GM23338 (cell line): ENCODE data around the gene NPAS2. TPM values are rescaled to one million over a fixed set of nuclear protein-coding genes. Genes with fewer than 3 reads are reported as not detected.

ENCODE experiments used
- ATAC-seq: fragments of 200-7000 bp; cut with Tn5 transposase; 3 replicates; pipeline ENCODE4 v1.9.1; 2020
- DNase-seq: peaks from one replicate; pipeline ENCODE4 v3.0.0-alpha.2; 2015; ENCODE audit warnings: low spot score
- H2AFZ ChIP-seq: fragments of 200-600 bp; sonication (generic); 2 replicates; pipeline ENCODE4 v1.8.0; 2016; ENCODE audit warnings: antibody characterized with exemption, mild to moderate bottlenecking, moderate library complexity
- H3F3A ChIP-seq: fragments of 200-600 bp; sonication (generic); replicated peaks from 2 replicates; pipeline ENCODE4 v1.8.0; 2017; ENCODE audit warnings: antibody characterized with exemption, mixed run types, low read depth
- H3K27ac ChIP-seq: fragments of 200-600 bp; sonication (generic); 2 replicates; pipeline ENCODE4 v1.6.1; 2016; ENCODE audit warnings: low read depth
- H3K27me3 ChIP-seq: fragments of 200-600 bp; sonication (generic); 2 replicates; pipeline ENCODE4 v1.8.0; 2016; ENCODE audit warnings: mild to moderate bottlenecking, mixed run types, moderate library complexity; ENCODE audit not compliant: insufficient read depth
- H3K36me3 ChIP-seq: fragments of 200-600 bp; sonication (generic); 2 replicates; pipeline ENCODE4 v1.8.0; 2016; ENCODE audit warnings: mild to moderate bottlenecking; ENCODE audit not compliant: insufficient read depth
- H3K4me1 ChIP-seq: fragments of 200-600 bp; sonication (generic); 2 replicates; pipeline ENCODE4 v1.8.0; 2016; ENCODE audit warnings: mild to moderate bottlenecking, moderate library complexity; ENCODE audit not compliant: insufficient read depth
- H3K4me2 ChIP-seq: fragments of 200-600 bp; sonication (generic); 2 replicates; pipeline ENCODE4 v1.7.1; 2017; ENCODE audit warnings: mixed run types
- H3K4me3 ChIP-seq: fragments of 200-600 bp; sonication (generic); 2 replicates; pipeline ENCODE4 v1.6.1; 2016; ENCODE audit warnings: mixed run types
- H3K79me2 ChIP-seq: fragments of 200-600 bp; sonication (generic); replicated peaks from 2 replicates; pipeline ENCODE4 v1.8.0; 2017; ENCODE audit warnings: mild to moderate bottlenecking; ENCODE audit not compliant: insufficient read depth
- H3K9me2 ChIP-seq: fragments of 200-600 bp; sonication (generic); 2 replicates; pipeline ENCODE4 v1.8.0; 2017; ENCODE audit not compliant: insufficient read depth
- H4K20me1 ChIP-seq: fragments of 200-600 bp; sonication (generic); replicated peaks from 2 replicates; pipeline ENCODE4 v1.8.0; 2017; ENCODE audit warnings: mild to moderate bottlenecking; ENCODE audit not compliant: insufficient read depth
- H3K27ac Mint-ChIP-seq: 2 replicates; pipeline ENCODE4 v1.8.0; 2020; ENCODE audit warnings: inconsistent platforms, mild to moderate bottlenecking, moderate library complexity, mixed read lengths
- H3K27me3 Mint-ChIP-seq: 3 replicates; pipeline ENCODE4 v1.8.0; 2022; ENCODE audit warnings: low read depth, mild to moderate bottlenecking, moderate library complexity, mixed read lengths, inconsistent platforms; ENCODE audit not compliant: insufficient read depth, poor library complexity
- H3K36me3 Mint-ChIP-seq: 3 replicates; pipeline ENCODE4 v1.8.0; 2021; ENCODE audit warnings: low read depth, mild to moderate bottlenecking, inconsistent platforms, moderate library complexity, mixed read lengths
- H3K4me1 Mint-ChIP-seq: 3 replicates; pipeline ENCODE4 v1.8.0; 2020; ENCODE audit warnings: mild to moderate bottlenecking, inconsistent platforms, mixed read lengths
- H3K4me3 Mint-ChIP-seq: 3 replicates; pipeline ENCODE4 v1.8.0; 2021; ENCODE audit warnings: moderate library complexity, mild to moderate bottlenecking, inconsistent platforms, mixed read lengths
- H3K9me3 Mint-ChIP-seq: 3 replicates; pipeline ENCODE4 v1.8.0; 2020; ENCODE audit warnings: moderate library complexity, mild to moderate bottlenecking, inconsistent platforms, mixed read lengths
- CREB1 ChIP-seq: fragments of 250-450 bp; sonication (Bioruptor Pico); IDR thresholded peaks from 2 replicates; pipeline ENCODE4 v1.5.0; 2020; ENCODE audit warnings: low read depth, mild to moderate bottlenecking, moderate library complexity
- CTCF ChIP-seq, 2 experiments: fragments of 200-600 bp in 1 of 2; sonication (generic) in 1 of 2; conservative IDR thresholded peaks; 2 replicates each; pipeline versions ENCODE4 v1.5.1 to v1.6.1; 2016 to 2017; ENCODE audit warnings: antibody characterized with exemption in 2 of 2, low read depth in 2 of 2, mild to moderate bottlenecking in 2 of 2, moderate library complexity in 1 of 2
- ETS1 ChIP-seq: IDR thresholded peaks from 2 replicates; pipeline ENCODE4 v1.6.1; 2016; ENCODE audit warnings: antibody characterized with exemption
- EZH2 ChIP-seq: fragments of 200-600 bp; sonication (generic); IDR thresholded peaks from one replicate; pipeline ENCODE4 v1.8.0; 2017; ENCODE audit warnings: antibody characterized with exemption, mild to moderate bottlenecking, low read depth; ENCODE audit not compliant: unreplicated experiment
- EZH2phosphoT487 ChIP-seq: fragments of 200-600 bp; sonication (generic); IDR thresholded peaks from one replicate; pipeline ENCODE4 v1.8.1; 2018; ENCODE audit warnings: antibody characterized with exemption; ENCODE audit not compliant: unreplicated experiment
- JUNB ChIP-seq: IDR thresholded peaks from one replicate; pipeline ENCODE4 v1.6.1; 2016; ENCODE audit warnings: antibody characterized with exemption; ENCODE audit not compliant: unreplicated experiment
- NANOG ChIP-seq: IDR thresholded peaks from 2 replicates; pipeline ENCODE4 v1.6.1; 2016; ENCODE audit warnings: antibody characterized with exemption, borderline replicate concordance
- POLR2AphosphoS5 ChIP-seq: IDR thresholded peaks from 2 replicates; pipeline ENCODE4 v1.6.1; 2016; ENCODE audit warnings: antibody characterized with exemption, low read depth
- REST ChIP-seq: IDR thresholded peaks from one replicate; pipeline ENCODE4 v1.6.1; 2018; ENCODE audit warnings: antibody characterized with exemption; ENCODE audit not compliant: unreplicated experiment
- STAT1 ChIP-seq: IDR thresholded peaks from one replicate; pipeline ENCODE4 v1.6.1; 2016; ENCODE audit warnings: antibody characterized with exemption; ENCODE audit not compliant: unreplicated experiment
- ZNF114 ChIP-seq: fragments of 250-450 bp; sonication (Bioruptor Pico); IDR thresholded peaks from 2 replicates; pipeline ENCODE4 v1.5.0; 2020; ENCODE audit warnings: mild to moderate bottlenecking, moderate library complexity
- ZNF331 ChIP-seq: fragments of 250-450 bp; sonication (Bioruptor Pico); IDR thresholded peaks from 2 replicates; pipeline ENCODE4 v1.5.0; 2020; ENCODE audit warnings: low read depth, mild to moderate bottlenecking, moderate library complexity
- ZNF462 ChIP-seq: fragments of 250-450 bp; sonication (Bioruptor Pico); IDR thresholded peaks from 2 replicates; pipeline ENCODE4 v1.5.0; 2020; ENCODE audit warnings: mild to moderate bottlenecking, moderate library complexity
- polyA plus RNA-seq: library from polyadenylated mRNA; unstranded; fragments of >200 nt; fragmentation: Nextera tagmentation; extraction: Ambion mirVana; gene quantifications from 2 replicates; pipeline ENCODE4 v1.2.1, GENCODE V29; 2016
- total RNA-seq: library from RNA; depleted of rRNA; stranded (reverse); fragments of >200 nt; shearing (Covaris generic); gene quantifications from 2 replicates; pipeline ENCODE4 v1.2.3, GENCODE V29; 2014

Gene NPAS2
- total and polyA plus RNA-seq, 2 experiments from 2014 or later = 0.56 to 1.1 TPM

- Mint-ChIP-seq H3K36me3 (no peaks in the 10 kb centered on the region), H3K4me3 (no peak overlapping the region), H3K27ac (no peak overlapping the region), H3K9me3 (no peaks in the 10 kb centered on the region), H3K27me3 (peaks cover 2% of the 10 kb centered on the region), H3K4me1 (peaks cover 9% of the 10 kb centered on the region)
- no peaks in the 10 kb centered on the region for H3K27me3 ChIP-seq
- no peak overlapping the region for H3K4me3 ChIP-seq
- no peak overlapping the region for H3K4me2 ChIP-seq
- ATAC-seq = no peak
- no peak for TF ChIP-seq NANOG
- TF ChIP-seq CREB1 = no peak
- no peak for TF ChIP-seq ZNF462 (CRISPR knock-in tag)
- no peak for TF ChIP-seq ETS1
- no peak for TF ChIP-seq ZNF114
- no peak for TF ChIP-seq JUNB
- no peak for TF ChIP-seq STAT1
- no peak for TF ChIP-seq POLR2AphosphoS5
- TF ChIP-seq CTCF (conservative IDR thresholded peaks at IDR 0.05; ENCODE audit: low read depth in 2 of 2) = no peak
- no peak for TF ChIP-seq EZH2phosphoT487
- no peak for TF ChIP-seq ZNF331
- no peak for TF ChIP-seq REST
- TF ChIP-seq EZH2 = no peak
- no peaks in the 10 kb centered on the region for H3K79me2 ChIP-seq
- H4K20me1 ChIP-seq = no peaks in the 10 kb centered on the region
- no peaks in the 10 kb centered on the region for H3K4me1 ChIP-seq
- H3K36me3 ChIP-seq = no peaks in the 10 kb centered on the region
- H3F3A ChIP-seq = no peaks in the 10 kb centered on the region
- no peak overlapping the region for H2AFZ ChIP-seq
- H3K27ac ChIP-seq = no peak overlapping the region
- no peak for DNase-seq
- H3K9me2 ChIP-seq = peaks cover 8% of the 10 kb centered on the region; the same call in 1 of the 2 replicates
These were observed 142.6 kb downstream of the NPAS2 start for GRCh38 chr2:100962366-100963025.
